Pancreas (tissue), 10 donors: ENCODE measurements around the gene OGFOD3. TPM values are rescaled to one million over a fixed set of nuclear protein-coding genes. Genes with fewer than 3 reads are reported as not detected.

Experiments
- ATAC-seq, 4 donors: fragments of 200-7000 bp; cut with Tn5 transposase; one replicate each; pipeline versions ENCODE4 v1.8.0 to v1.9.1; 2020; ENCODE audit warnings: mild to moderate bottlenecking in 4 of 4, moderate library complexity in 4 of 4
- DNase-seq, 6 donors: peaks; one replicate each; pipeline ENCODE4 v3.0.0-alpha.2; 2020
- FAIRE-seq: peaks from 2 replicates; lab custom pipeline; 2012; peaks lifted over from hg19 to GRCh38; lab: Jason Lieb, UNC
- H3K27ac ChIP-seq, 4 donors: fragments of 200-600 bp; sonication (generic); 1 replicate in 3 of 4; 2 replicates in 1 of 4; pipeline versions ENCODE4 v1.5.0 to v1.8.0; 2020
- H3K27me3 ChIP-seq, 4 donors: fragments of 200-600 bp; one replicate each; pipeline ENCODE4 v1.8.0; 2021
- H3K36me3 ChIP-seq, 3 donors: fragments of 200-600 bp; sonication (generic) in 1 of 3; one replicate each; pipeline versions ENCODE4 v1.5.0 to v1.8.0; 2020 to 2021
- H3K4me1 ChIP-seq, 3 donors: fragments of 200-600 bp; one replicate each; pipeline ENCODE4 v1.8.0; 2021
- H3K4me3 ChIP-seq, 4 donors: fragments of 200-600 bp; sonication (generic) in 2 of 4; one replicate each; pipeline versions ENCODE4 v1.5.0 to v1.8.0; 2020 to 2021
- H3K9me3 ChIP-seq, 4 donors: fragments of 200-600 bp; one replicate each; pipeline ENCODE4 v1.8.0; 2021
- WGBS, 2 donors: extraction: QIAGEN DNeasy Blood & Tissue Kit; methylation state at CpG; one replicate each; pipeline ENCODE4 v1.1.7; 2013; 5-methylcytosine and 5-hydroxymethylcytosine counted together
- intact Hi-C, 3 donors: fragments of 100-400 bp; cut with DNase I; formaldehyde crosslinking; loops; one replicate each; pipeline versions ENCODE4 v1.11.1 to v1.14.2; 2022
- polyA plus RNA-seq, 2 donors: library from polyadenylated mRNA; stranded (reverse); fragments of 200-250 nt; gene quantifications; one replicate each; pipeline ENCODE4 v1.2.3, GENCODE V29; 2013
- total RNA-seq, 6 donors: library from RNA; stranded (reverse); fragmentation: NEBNext Ultra II Directional in 4 of 6; extraction: Animal tissue kit (Norgen Biotek cat#: 25700) in 4 of 6; gene quantifications; one replicate each; pipeline versions ENCODE4 v1.2.1 to v1.2.4, GENCODE V29; 2021 to 2023
- TF ChIP-seq, protein P1 (sequence below), 4 donors: fragments of 200-600 bp; sonication (generic) in 3 of 4; IDR thresholded peaks; one replicate each; pipeline versions ENCODE4 v1.5.0 to v1.8.0; 2021; ENCODE audit warnings: antibody characterized with exemption in 4 of 4
- donor health status: healthy with polysubstance abuse.
- donor health status: DM: no; HTN: no; CAD: no; lungs with moderate emphysema.
- donor health status: DM: no; HTN: no; CAD: no.
- donor health status: control.
- donor health status: control.
- donor health status: Bipolar disorder and iron deficiency.
- donor health status: DM: yes; HTN: yes; CAD: no.
- donor health status: DM: no; HTN: no; CAD: no.
- donor health status: DM: no; HTN: no; CAD: no.
- donor health status: DM: yes; HTN: yes; CAD: no.

Gene OGFOD3
- total and polyA plus RNA-seq, 8 donors: 17.8 to 28.0 (median 19.9) TPM

- DNase-seq: peak in 1 of 6 donors; percentile 12
- 81 to 95% methylated on average over 4 of the region's 4 CpGs for WGBS, 2 donors
- no peaks in the 10 kb centered on the region for H3K36me3 ChIP-seq
- no peaks in the 10 kb centered on the region for H3K9me3 ChIP-seq
- FAIRE-seq: no peak
- peaks cover 4 to 15% (median 6%) of the 10 kb centered on the region in 3 donors for H3K4me1 ChIP-seq
- ATAC-seq: no peak
- H3K4me3 ChIP-seq: no peak overlapping the region
- intact Hi-C loops: no loop called here
- TF ChIP-seq, protein P1, sequence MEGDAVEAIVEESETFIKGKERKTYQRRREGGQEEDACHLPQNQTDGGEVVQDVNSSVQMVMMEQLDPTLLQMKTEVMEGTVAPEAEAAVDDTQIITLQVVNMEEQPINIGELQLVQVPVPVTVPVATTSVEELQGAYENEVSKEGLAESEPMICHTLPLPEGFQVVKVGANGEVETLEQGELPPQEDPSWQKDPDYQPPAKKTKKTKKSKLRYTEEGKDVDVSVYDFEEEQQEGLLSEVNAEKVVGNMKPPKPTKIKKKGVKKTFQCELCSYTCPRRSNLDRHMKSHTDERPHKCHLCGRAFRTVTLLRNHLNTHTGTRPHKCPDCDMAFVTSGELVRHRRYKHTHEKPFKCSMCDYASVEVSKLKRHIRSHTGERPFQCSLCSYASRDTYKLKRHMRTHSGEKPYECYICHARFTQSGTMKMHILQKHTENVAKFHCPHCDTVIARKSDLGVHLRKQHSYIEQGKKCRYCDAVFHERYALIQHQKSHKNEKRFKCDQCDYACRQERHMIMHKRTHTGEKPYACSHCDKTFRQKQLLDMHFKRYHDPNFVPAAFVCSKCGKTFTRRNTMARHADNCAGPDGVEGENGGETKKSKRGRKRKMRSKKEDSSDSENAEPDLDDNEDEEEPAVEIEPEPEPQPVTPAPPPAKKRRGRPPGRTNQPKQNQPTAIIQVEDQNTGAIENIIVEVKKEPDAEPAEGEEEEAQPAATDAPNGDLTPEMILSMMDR (IDR thresholded peaks at IDR 0.05): no peak
- H3K27ac ChIP-seq: no peak overlapping the region
- H3K27me3 ChIP-seq: no peaks in the 10 kb centered on the region
Observed at GRCh38 chr17:82416264-82416663, 2.1 kb downstream of the OGFOD3 start.

GRCh38 chr17:82415786-82416185 is 2.6 kb downstream of the OGFOD3 start:
- WGBS, 2 donors: 94 to 95% methylated on average over 9 of the region's 9 CpGs
- TF ChIP-seq, protein P1 (IDR thresholded peaks at IDR 0.05): no peak
- H3K27me3 ChIP-seq: no peaks in the 10 kb centered on the region
- H3K9me3 ChIP-seq: no peaks in the 10 kb centered on the region
- no peak overlapping the region for H3K27ac ChIP-seq
- peak in 1 of 6 donors; percentile 8 for DNase-seq
- no peak for ATAC-seq
- no peak for FAIRE-seq
- H3K36me3 ChIP-seq: no peaks in the 10 kb centered on the region
- H3K4me3 ChIP-seq: no peak overlapping the region
- intact Hi-C loops: no loop called here
- peaks cover 4 to 15% (median 6%) of the 10 kb centered on the region in 3 donors for H3K4me1 ChIP-seq

DNA sequence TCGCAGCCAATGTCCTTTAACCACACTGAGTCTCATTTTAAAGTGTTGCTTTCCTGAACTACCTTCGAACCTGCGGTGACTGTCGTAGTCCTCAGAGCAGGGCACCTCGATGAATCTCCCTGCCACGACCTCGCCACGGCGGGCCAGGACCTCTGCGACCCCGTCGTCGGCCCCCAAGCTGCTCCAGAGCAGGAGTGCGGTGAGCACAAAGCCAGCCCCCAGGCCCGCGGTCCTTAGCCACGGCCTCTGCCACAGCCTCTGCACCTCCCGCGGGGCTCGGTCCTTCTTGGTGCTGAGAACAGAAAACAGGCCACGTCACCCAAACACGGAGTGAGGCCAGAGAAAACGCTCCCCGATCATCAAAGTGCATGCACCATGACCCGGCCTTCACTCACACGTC is 3.0 kb downstream of the OGFOD3 start:
- intact Hi-C loops: no loop called here
- Histone ChIP-seq H3K27ac (no peak overlapping the region), H3K4me1 (peaks cover 4 to 15% (median 6%) of the 10 kb centered on the region in 3 donors), H3K9me3 (no peaks in the 10 kb centered on the region), H3K36me3 (no peaks in the 10 kb centered on the region), H3K4me3 (no peak overlapping the region), H3K27me3 (no peaks in the 10 kb centered on the region)
- no peak for FAIRE-seq
- DNase-seq: peak in 1 of 6 donors; percentile 30
- WGBS, 2 donors: 90 to 91% methylated on average over 26 of the region's 26 CpGs
- TF ChIP-seq, protein P1 (IDR thresholded peaks at IDR 0.05): no peak
- no peak for ATAC-seq

DNA sequence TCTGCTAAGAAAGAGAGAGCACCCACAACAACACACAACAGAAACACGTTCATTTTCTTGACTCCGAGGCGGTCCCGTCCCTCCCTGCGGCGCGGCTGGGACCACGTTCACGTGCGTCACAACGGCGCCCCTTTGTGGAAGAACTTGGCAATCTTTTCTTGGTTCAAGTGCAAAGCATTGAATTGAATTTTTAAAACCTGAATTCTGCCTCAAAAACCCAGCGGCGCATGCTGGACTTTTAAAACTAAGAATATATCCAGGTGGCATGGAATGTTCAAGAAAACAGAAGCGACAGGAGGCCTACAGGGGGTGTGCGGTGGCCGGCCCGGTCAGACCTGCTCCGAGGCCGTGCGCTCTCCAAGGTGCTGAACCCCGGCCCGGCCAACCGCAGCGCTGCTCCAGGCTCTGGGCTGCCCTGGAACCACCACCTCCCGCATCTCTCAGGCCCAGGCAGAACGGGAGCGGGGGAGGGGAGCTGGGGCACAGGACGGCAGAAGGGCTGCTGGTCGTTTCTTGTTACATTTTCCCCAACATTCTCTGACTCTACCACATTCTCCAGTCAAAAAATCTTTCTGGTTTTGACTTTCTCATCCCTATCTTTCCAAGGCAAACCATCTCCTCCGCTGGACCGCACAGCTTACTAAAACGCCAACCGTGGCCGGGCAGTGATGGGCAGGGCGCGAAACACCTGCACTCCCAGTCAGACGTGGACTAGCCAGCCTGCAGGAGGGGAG is 3.7 kb downstream of the OGFOD3 start:
- H3K4me1 ChIP-seq: peaks cover 4 to 14% (median 6%) of the 10 kb centered on the region in 3 donors

More for the DNA sequence above, 3.7 kb downstream of the OGFOD3 start:
- 31 to 33% methylated on average over 38 of the region's 38 CpGs for WGBS, 2 donors
- DNase-seq (peak in 5 of 6 donors; percentile 65 to 89 (median 76)), ATAC-seq (peak; percentile 32 to 75 (median 67)), FAIRE-seq (no peak)
- Histone ChIP-seq H3K4me3 (no peak overlapping the region), H3K36me3 (no peaks in the 10 kb centered on the region), H3K9me3 (no peaks in the 10 kb centered on the region), H3K27me3 (no peaks in the 10 kb centered on the region), H3K27ac (no peak overlapping the region)
- TF ChIP-seq, protein P1 (IDR thresholded peaks at IDR 0.05): peak in 3 of 4 donors; percentile 14 to 34 (median 32)
- intact Hi-C loops: no loop called here
